Left colon (tissue), 2 donors: ENCODE data around the gene DCST1. TPM values are rescaled to one million over a fixed set of nuclear protein-coding genes. Genes with fewer than 3 reads are reported as not detected.
"Not testable (repeated sequence)": the region's sequence is repeated elsewhere in the genome, so short reads cannot be mapped to it uniquely, and the experiment has no call there.

Source experiments
- ATAC-seq: fragments of 200-7000 bp; cut with Tn5 transposase; one replicate; pipeline ENCODE4 v1.9.1; 2020; ENCODE audit warnings: mild to moderate bottlenecking, moderate library complexity
- DNase-seq, 2 donors: peaks; one replicate each; pipeline ENCODE4 v3.0.0-alpha.2; 2020
- intact Hi-C, 2 donors: fragments of 100-400 bp; cut with DNase I in 1 of 2; cut with micrococcal nuclease in 1 of 2; formaldehyde crosslinking; loops; one replicate each; pipeline versions ENCODE4 v1.11.2 to v1.14.0; 2022; cut with DNase I, micrococcal nuclease
- long read RNA-seq: library from polyadenylated mRNA; unstranded; transcript quantifications from one replicate; pipeline ENCODE4 v2.0.0, GENCODE V29; 2021
- total RNA-seq, 2 donors: library from RNA; stranded (reverse); fragmentation: NEBNext Ultra II Directional; extraction: Animal tissue kit (Norgen Biotek cat#: 25700); gene quantifications; one replicate each; pipeline ENCODE4 v1.2.1, GENCODE V29; 2021
- donor health status: DM: no; HTN: no; CAD: no.
- donor health status: DM: yes; HTN: yes; CAD: no.

Gene DCST1
- total RNA-seq = under 1 TPM in 1 of 2 donors, not detected in 1; 0.21 TPM
- long read RNA-seq, partial matches to known transcripts = 0 of 2 reads
- long read RNA-seq, other reads (novel, unspliced or antisense) = 2 of 2 reads

GRCh38 chr1:155033524-155033923 lies at the start of gene DCST1, which contains the start of gene DCST2:
DCST1 (plus strand) TSS chr1:155033824; CDS start chr1:155034037, 213 bp downstream.
DCST2 (minus strand) TSS chr1:155033781; CDS start chr1:155033701, 80 bp downstream.
- intact Hi-C loops = no loop called here
- DNase-seq = no peak
- ATAC-seq = no peak

GRCh38 chr1:154986736-154987135 lies 46.9 kb upstream of the DCST1 start:
- ATAC-seq, intact Hi-C loops: not testable (repeated sequence)

GRCh38 chr1:154987326-154987725 lies 46.3 kb upstream of the DCST1 start:
- DNase-seq (no peak), ATAC-seq (no peak)
- intact Hi-C loops = no loop called here

More at GRCh38 chr1:154986736-154987135, 46.9 kb upstream of the DCST1 start:
- not testable (repeated sequence) for DNase-seq

GRCh38 chr1:154988058-154988954 lies 45.3 kb upstream of the DCST1 start:
- intact Hi-C loops = no loop called here
- ATAC-seq = no peak
- no peak for DNase-seq

- DNase-seq = no peak
- intact Hi-C loops = no loop called here
- peak; percentile 74 for ATAC-seq
Measured at GRCh38 chr1:154989195-154989860, 44.3 kb upstream of the DCST1 start.

- DNase-seq = no peak
- intact Hi-C loops = no loop called here
- ATAC-seq = no peak
Measured at GRCh38 chr1:154990276-154990675, 43.3 kb upstream of the DCST1 start.

- DNase-seq (no peak), ATAC-seq (peak; percentile 18)
- intact Hi-C loops = no loop called here
Measured at GRCh38 chr1:154992721-154993571, 40.7 kb upstream of the DCST1 start.

GRCh38 chr1:154993572-154994268 lies 39.9 kb upstream of the DCST1 start, which contains the start of gene LENEP:
LENEP (plus strand) TSS chr1:154993586; CDS start chr1:154993608, 22 bp downstream.
- DNase-seq (no peak), ATAC-seq (no peak)
- intact Hi-C loops = no loop called here

- ATAC-seq (no peak), DNase-seq (no peak)
- intact Hi-C loops = no loop called here
Measured at GRCh38 chr1:154994269-154994587, 39.4 kb upstream of the DCST1 start.

- no peak for DNase-seq
- ATAC-seq = no peak
- intact Hi-C loops = no loop called here
Measured at GRCh38 chr1:154994591-154994990, 39.0 kb upstream of the DCST1 start.

- DNase-seq (peak; percentile 66 to 68), ATAC-seq (peak; percentile 12)
- intact Hi-C loops = not testable (repeated sequence)
Measured at GRCh38 chr1:154995301-154995983, 38.2 kb upstream of the DCST1 start.

GRCh38 chr1:154996966-154997701 lies 36.5 kb upstream of the DCST1 start:
- no peak for ATAC-seq
- no peak for DNase-seq
- intact Hi-C loops = no loop called here

GRCh38 chr1:154998201-154998780 lies 35.3 kb upstream of the DCST1 start:
- intact Hi-C loops = no loop called here
- no peak for DNase-seq

GRCh38 chr1:154998818-154999570 lies 34.6 kb upstream of the DCST1 start:
- intact Hi-C loops = no loop called here
- DNase-seq = peak; percentile 61 to 77
- no peak for ATAC-seq

More at GRCh38 chr1:154998201-154998780, 35.3 kb upstream of the DCST1 start:
- no peak for ATAC-seq

GRCh38 chr1:154999571-155000410 lies 33.8 kb upstream of the DCST1 start:
- intact Hi-C loops = no loop called here
- peak; percentile 60 to 62 for DNase-seq
- ATAC-seq = no peak
